Ovary (tissue), 3 donors: Measurements from ENCODE around the gene DDX28.

Experiments
- POLR2A ChIP-seq: fragments of 450-650 bp; IDR thresholded peaks from one replicate; pipeline ENCODE4 v1.6.1; 2017; ENCODE audit warnings: antibody characterized with exemption, mild to moderate bottlenecking, moderate library complexity
- TF ChIP-seq, protein P1 (sequence below), 3 donors: fragments of 450-650 bp in 2 of 3; fragments of 200-600 bp in 1 of 3; IDR thresholded peaks; one replicate each; pipeline versions ENCODE4 v1.5.1 to v1.8.0; 2016 to 2022; ENCODE audit warnings: antibody characterized with exemption in 3 of 3, mild to moderate bottlenecking in 1 of 3
- donor health status: DM: no; HTN: no; CAD: no.

DNA sequence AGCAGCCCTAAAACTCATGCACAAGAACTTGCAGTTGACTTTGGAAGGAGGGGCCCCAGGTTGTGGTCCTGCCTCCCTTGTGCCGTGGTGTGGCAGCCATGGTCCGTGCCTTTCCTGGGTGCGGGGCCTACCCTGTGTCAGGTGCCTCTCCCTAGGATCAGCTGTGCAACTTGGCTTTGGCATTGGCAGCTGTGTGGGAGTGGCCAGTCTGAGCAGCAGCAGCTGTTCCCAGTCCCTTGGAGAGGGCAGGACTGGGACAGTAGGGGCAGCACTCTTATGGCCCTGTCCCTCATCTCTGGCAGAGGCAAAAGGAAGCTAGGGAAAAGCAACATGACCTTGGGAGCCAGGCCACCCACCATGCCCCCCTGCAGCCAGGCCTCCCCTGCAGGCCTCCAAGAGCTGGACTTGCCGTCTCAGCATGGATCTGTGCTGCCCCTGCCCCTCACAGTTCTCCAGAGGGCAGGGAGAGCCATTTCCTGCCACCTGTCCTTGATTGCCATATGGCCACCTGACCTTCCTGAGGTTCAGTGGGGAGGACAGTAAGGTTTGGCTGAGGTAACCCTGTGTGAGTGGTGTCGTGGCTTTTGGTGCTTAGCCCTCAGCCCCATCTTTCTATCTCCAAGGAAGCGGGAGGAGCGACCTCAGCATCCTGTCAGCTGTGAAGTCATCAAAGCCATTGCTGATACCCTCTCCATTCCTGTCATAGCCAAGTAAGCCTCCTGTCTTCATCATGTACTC, 46.6 kb upstream of the DDX28 start:
- TF ChIP-seq, protein P1, sequence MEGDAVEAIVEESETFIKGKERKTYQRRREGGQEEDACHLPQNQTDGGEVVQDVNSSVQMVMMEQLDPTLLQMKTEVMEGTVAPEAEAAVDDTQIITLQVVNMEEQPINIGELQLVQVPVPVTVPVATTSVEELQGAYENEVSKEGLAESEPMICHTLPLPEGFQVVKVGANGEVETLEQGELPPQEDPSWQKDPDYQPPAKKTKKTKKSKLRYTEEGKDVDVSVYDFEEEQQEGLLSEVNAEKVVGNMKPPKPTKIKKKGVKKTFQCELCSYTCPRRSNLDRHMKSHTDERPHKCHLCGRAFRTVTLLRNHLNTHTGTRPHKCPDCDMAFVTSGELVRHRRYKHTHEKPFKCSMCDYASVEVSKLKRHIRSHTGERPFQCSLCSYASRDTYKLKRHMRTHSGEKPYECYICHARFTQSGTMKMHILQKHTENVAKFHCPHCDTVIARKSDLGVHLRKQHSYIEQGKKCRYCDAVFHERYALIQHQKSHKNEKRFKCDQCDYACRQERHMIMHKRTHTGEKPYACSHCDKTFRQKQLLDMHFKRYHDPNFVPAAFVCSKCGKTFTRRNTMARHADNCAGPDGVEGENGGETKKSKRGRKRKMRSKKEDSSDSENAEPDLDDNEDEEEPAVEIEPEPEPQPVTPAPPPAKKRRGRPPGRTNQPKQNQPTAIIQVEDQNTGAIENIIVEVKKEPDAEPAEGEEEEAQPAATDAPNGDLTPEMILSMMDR (IDR thresholded peaks at IDR 0.05): no peak
- TF ChIP-seq POLR2A: no peak
